Measurements from ENCODE around the gene CARM1. TPM values are rescaled to one million over a fixed set of nuclear protein-coding genes. Genes with fewer than 3 reads are reported as not detected.
"Not testable (repeated sequence)": the region's sequence is repeated elsewhere in the genome, so short reads cannot be mapped to it uniquely, and the experiment has no call there.

CARM1 gene
- total RNA-seq, 1 experiment from 2014 or later, result 45.7 TPM

- Histone ChIP-seq H3K4me3 (no peak overlapping the region), H3K27me3 (no peaks in the 10 kb centered on the region), H3K9me3 (no peaks in the 10 kb centered on the region), H3K36me3 (no peaks in the 10 kb centered on the region)
- DNase-seq, result peak; percentile 48
Measured at GRCh38 chr19:10863107-10863717, 8.1 kb upstream of the CARM1 start.

DNA sequence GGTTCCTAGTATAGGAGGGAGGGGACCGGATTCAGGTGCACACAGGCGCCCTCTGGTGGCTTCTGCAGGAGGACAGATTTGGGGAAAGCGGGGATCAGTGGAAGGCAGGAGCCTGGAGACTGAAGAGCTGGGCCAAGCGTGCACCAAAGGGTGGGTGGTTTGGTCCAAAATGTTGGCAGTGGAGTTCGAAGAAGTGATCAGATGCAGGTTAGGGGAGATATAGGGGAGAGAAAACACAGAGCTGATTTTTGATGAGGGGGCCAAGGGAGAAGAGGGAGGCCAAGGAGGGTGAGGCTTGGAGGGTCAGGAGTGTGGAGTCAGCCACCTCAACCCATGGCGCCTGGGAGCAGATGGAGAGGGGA lies 6.8 kb upstream of the CARM1 start:
- H3K27me3 ChIP-seq, result no peaks in the 10 kb centered on the region
- H3K4me3 ChIP-seq, result no peak overlapping the region
- DNase-seq, result peak; percentile 78
- H3K9me3 ChIP-seq, result no peaks in the 10 kb centered on the region
- no peaks in the 10 kb centered on the region for H3K36me3 ChIP-seq

DNA sequence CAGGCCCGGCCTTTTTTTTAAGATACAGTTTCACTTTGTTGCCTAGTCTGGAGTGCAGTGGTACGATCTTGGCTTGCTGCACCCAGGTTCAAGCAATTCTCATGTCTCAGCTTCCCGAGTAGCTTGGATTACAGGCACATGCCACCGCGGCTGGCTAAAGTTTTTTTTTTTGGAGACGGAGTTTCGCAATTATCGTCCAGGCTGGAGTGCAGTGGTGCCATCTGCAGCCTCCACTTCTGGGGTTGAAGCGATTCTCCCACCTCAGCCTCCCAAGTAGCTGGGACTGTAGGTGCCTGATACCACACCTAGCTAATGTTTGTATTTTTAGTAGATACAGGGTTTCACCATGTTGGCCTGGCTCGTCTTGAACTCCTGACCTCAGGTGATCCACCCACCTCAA lies 4.9 kb upstream of the CARM1 start:
- Histone ChIP-seq H3K4me3 (no peak overlapping the region), H3K9me3 (no peaks in the 10 kb centered on the region), H3K27me3 (no peaks in the 10 kb centered on the region), H3K36me3 (no peaks in the 10 kb centered on the region)
- no peak for DNase-seq

- no peak for DNase-seq
Measured at GRCh38 chr19:10868872-10869547, 2.3 kb upstream of the CARM1 start.

GRCh38 chr19:10869872-10870311 lies 1.5 kb upstream of the CARM1 start:
- H3K4me3 ChIP-seq, DNase-seq, H3K9me3 ChIP-seq, H3K27me3 ChIP-seq, H3K36me3 ChIP-seq: not testable (repeated sequence)

More at GRCh38 chr19:10868872-10869547, 2.3 kb upstream of the CARM1 start:
- peaks cover 8% of the 10 kb centered on the region for H3K36me3 ChIP-seq
- H3K4me3 ChIP-seq, result no peak overlapping the region
- no peaks in the 10 kb centered on the region for H3K27me3 ChIP-seq
- H3K9me3 ChIP-seq, result no peaks in the 10 kb centered on the region

GRCh38 chr19:10870501-10870954 lies 825 bp upstream of the CARM1 start:
- Histone ChIP-seq H3K27me3 (no peaks in the 10 kb centered on the region), H3K36me3 (peaks cover 12% of the 10 kb centered on the region), H3K4me3 (peak overlapping the region; percentile 40), H3K9me3 (no peaks in the 10 kb centered on the region)
- no peak for DNase-seq

- no peaks in the 10 kb centered on the region for H3K9me3 ChIP-seq
- H3K4me3 ChIP-seq, result peak overlapping the region; percentile 64
- H3K36me3 ChIP-seq, result peaks cover 22% of the 10 kb centered on the region
- no peaks in the 10 kb centered on the region for H3K27me3 ChIP-seq
- DNase-seq, result peak; percentile 49
Measured at GRCh38 chr19:10871711-10872545, 575 bp downstream of the CARM1 start.

DNA sequence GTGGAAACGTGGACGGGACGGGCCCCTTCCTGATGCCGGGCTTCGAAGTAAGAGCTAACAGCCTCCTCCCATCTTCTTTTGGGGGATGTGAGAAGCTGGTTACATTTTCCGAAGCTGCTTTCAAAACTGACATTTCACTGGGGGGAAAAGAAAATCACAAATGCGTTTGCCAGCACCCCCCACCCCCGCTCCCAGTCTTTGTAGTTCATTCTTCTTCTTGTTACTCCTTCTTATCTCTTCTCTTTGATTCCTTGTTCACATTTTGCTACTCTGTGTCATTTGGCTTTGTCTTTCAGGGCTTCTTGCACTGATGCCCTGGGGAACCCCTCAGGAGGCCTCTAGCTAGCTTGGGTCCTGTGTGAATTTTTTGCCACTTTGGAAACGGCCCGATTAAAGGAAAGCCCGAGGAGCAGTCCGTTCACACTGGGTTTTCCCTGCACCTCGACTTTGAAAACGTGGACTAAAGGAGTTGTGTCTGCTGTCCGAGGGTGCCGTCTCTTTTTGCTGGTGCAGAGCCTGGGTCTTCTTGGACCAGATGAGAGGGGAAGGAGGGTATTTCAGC lies 1.3 kb downstream of the CARM1 start:
- H3K36me3 ChIP-seq, result peaks cover 24% of the 10 kb centered on the region
- no peak for DNase-seq
- H3K4me3 ChIP-seq, result peak overlapping the region; percentile 64
- H3K9me3 ChIP-seq, result no peaks in the 10 kb centered on the region
- no peaks in the 10 kb centered on the region for H3K27me3 ChIP-seq

- H3K36me3 ChIP-seq, result peaks cover 24% of the 10 kb centered on the region
- H3K27me3 ChIP-seq, result no peaks in the 10 kb centered on the region
- H3K4me3 ChIP-seq, result no peak overlapping the region
- H3K9me3 ChIP-seq, result no peaks in the 10 kb centered on the region
- no peak for DNase-seq
Measured at GRCh38 chr19:10874024-10874423, 2.7 kb downstream of the CARM1 start.

DNA sequence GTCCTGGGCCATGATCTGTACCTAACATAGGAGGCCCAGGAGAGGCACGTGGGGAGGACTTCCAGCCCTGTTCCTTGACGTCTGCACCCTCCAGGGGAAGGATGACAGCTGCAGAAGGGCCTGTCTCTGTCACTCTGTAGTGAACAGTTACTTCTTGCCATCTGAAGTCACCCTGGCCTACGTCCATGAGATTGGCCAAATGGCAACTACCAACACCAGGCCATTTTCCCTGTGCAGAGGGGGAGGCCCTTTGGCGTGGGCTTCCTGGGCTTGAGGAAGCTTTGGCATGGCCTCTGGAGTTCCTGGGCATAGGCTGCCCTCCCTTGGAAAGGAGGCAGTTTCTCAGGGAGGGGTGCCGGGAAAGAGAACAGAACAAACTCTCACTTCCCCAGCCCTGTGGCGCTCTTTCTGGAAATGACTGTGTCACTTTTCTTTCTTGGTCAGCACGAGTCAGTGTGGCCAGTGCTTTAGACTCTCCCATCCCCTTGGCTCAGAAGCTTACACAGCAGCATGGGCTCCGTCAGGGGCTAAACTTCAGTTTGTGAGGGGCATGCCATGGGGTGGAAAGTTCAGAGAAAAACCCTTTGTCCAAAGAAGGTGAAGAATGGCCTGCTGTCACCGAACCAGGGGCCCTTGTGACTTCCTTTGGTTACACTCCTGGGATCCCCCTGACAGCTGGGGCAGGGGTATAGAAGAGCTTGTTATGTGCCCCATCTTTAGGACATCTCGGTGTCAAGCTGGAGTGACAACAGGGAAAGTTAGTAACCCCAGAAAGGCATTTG lies 5.3 kb downstream of the CARM1 start:
- DNase-seq, result peak; percentile 38
- peaks cover 33% of the 10 kb centered on the region for H3K36me3 ChIP-seq
- no peak overlapping the region for H3K4me3 ChIP-seq
- no peaks in the 10 kb centered on the region for H3K27me3 ChIP-seq
- no peaks in the 10 kb centered on the region for H3K9me3 ChIP-seq

DNA sequence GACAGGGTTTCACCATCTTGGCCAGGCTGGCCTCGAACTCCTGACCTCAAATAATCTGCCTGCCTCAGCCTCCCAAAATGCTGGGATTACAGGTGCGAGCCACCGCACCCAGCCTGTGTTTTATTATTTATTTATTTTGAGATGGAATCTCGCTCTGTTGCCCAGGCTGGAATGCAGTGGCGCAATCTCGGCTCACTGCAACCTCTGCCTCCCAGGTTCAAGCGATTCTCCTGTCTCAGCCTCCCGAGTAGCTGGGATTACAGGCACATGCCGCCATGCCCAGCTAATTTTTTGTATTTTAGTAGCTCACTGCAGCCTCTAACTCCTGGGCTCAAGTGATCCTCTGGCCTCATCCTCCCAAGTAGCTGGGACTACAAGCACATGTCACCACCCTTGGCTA lies 6.3 kb downstream of the CARM1 start:
- not testable (repeated sequence) for H3K27me3 ChIP-seq, H3K4me3 ChIP-seq, DNase-seq, H3K9me3 ChIP-seq
- peaks cover 33% of the 10 kb centered on the region for H3K36me3 ChIP-seq

GRCh38 chr19:10878253-10878652 lies 6.9 kb downstream of the CARM1 start:
- H3K27me3 ChIP-seq, result no peaks in the 10 kb centered on the region
- H3K4me3 ChIP-seq, result peak overlapping the region; percentile 2; the same call in 1 of the 2 replicates
- DNase-seq, result no peak
- H3K9me3 ChIP-seq, result no peaks in the 10 kb centered on the region
- H3K36me3 ChIP-seq, result peaks cover 32% of the 10 kb centered on the region

DNA sequence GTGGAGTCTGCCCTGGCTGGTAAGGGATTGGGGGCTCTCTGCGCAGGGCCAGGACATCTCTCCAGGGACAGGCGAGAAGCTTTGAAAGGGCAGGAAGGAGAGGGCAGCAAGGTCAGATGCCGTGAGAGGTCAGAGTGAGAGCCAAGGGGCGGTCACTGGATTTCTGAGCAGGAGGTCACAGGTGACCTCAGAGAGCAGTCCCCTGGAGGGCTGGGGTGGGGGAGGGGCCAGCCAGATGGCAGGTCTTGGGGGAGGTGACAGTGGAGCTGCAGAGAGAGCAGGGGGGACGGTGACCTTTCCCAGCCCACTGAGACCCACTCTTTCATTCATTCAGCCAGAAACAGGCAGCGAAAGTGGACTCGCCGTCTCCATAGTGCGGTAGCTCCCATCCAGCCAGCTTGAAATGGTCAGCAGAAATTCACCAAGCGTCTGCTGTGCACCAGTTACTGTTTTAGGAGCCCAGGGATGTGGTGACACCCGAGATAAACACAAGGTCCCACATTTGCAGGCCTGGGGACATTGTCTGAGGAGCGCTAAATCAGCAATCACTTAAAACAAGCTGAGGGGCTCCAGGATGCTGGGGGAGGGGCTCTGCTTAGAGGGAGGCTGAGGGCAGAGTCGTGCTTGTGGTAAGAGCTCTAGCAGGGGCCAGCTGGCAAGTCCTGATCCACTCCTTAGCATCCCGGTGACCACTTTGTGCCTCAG lies 10.2 kb downstream of the CARM1 start:
- Histone ChIP-seq H3K9me3 (no peaks in the 10 kb centered on the region), H3K27me3 (no peaks in the 10 kb centered on the region), H3K36me3 (peaks cover 16% of the 10 kb centered on the region), H3K4me3 (no peak overlapping the region)
- DNase-seq, result no peak

- Histone ChIP-seq H3K4me3 (no peak overlapping the region), H3K36me3 (peaks cover 13% of the 10 kb centered on the region), H3K9me3 (no peaks in the 10 kb centered on the region), H3K27me3 (no peaks in the 10 kb centered on the region)
- DNase-seq, result no peak
Measured at GRCh38 chr19:10882108-10882457, 10.7 kb downstream of the CARM1 start.

DNA sequence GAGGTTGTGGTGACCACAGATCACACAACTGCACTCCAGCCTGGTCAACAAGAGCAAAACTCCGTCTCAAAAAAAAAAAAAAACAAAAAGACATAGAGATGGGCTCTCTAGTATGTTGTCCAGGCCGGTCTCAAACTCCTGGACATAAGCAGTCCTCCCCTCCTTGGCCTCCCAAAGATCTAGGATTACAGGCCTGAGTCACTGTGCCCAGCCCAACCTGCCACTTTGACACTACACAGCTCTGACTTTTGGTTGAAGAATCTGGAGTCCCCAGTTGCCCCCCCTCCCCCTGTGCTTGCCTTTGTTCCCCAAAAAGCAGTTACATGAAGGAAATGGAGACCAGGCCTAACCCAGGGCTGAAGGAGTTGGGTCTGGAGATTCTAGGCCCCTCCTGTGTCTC lies 12.9 kb downstream of the CARM1 start:
- Histone ChIP-seq H3K4me3 (no peak overlapping the region), H3K9me3 (no peaks in the 10 kb centered on the region), H3K27me3 (no peaks in the 10 kb centered on the region), H3K36me3 (peaks cover 12% of the 10 kb centered on the region)
- peak; percentile 59 for DNase-seq
